SU-DHL-6 (cell line): ENCODE measurements around the gene ROS1.

Experiments used
- CTCF ChIP-seq: fragments of 200-600 bp; sonication (generic); IDR thresholded peaks from one replicate; pipeline ENCODE4 v1.5.1; 2017; ENCODE audit warnings: antibody characterized with exemption, mild to moderate bottlenecking, low read length, moderate library complexity; ENCODE audit not compliant: insufficient read depth, poor library complexity, severe bottlenecking
- EZH2phosphoT487 ChIP-seq: fragments of 200-600 bp; sonication (generic), shearing (Covaris generic); conservative IDR thresholded peaks from 2 replicates; pipeline ENCODE4 v1.6.1; 2018; ENCODE audit warnings: mild to moderate bottlenecking, antibody characterized with exemption, low read length, moderate library complexity, mixed read lengths

GRCh38 chr6:117381749-117382148, 44.0 kb downstream of the ROS1 start:
- no peak for TF ChIP-seq CTCF
- TF ChIP-seq EZH2phosphoT487: no peak
